ENCODE measurements around the gene RPS16. TPM values are rescaled to one million over a fixed set of nuclear protein-coding genes. Genes with fewer than 3 reads are reported as not detected.

The RPS16 gene
- total and polyA plus RNA-seq, 9 of the 15 experiments (the other 6 are each of a cell fraction or from before 2014, with no cell fraction given) = 82.6 to 3,671 (median 2,204) TPM

GRCh38 chr19:39433480-39434079, 2.2 kb downstream of the RPS16 start:
- peak overlapping the region; percentile 100; the same call in 1 of the 2 replicates for H3K4me3 ChIP-seq
- no TSS peak for BruUV-seq (replicated peaks)
- 80% methylated on average over 8 of the region's 8 CpGs for WGBS (ENCODE audit: insufficient coverage, low coverage, missing lambda C conversion rate)
- H3K36me3 ChIP-seq (ENCODE audit: control insufficient read depth, insufficient read depth, low read length) = peaks cover 37% of the 10 kb centered on the region
- intact Hi-C loops (cut with micrococcal nuclease) = no loop called here
- 0 out of 2 replicates have a peak, but pooled peaks have one; percentile 16 for TF ChIP-seq ARID4B (CRISPR knock-in tag; IDR thresholded peaks at IDR 0.05)
- peak; percentile 77 for TF ChIP-seq RBFOX2 (IDR thresholded peaks at IDR 0.05; ENCODE audit: low read depth, low read length)
- TF ChIP-seq POLR2AphosphoS5 (IDR thresholded peaks at IDR 0.05; ENCODE audit: control insufficient read depth, insufficient read depth, low read depth, low read length) = peak; percentile 18; the same call in 1 of the 2 replicates
- TF ChIP-seq POLR2A (conservative IDR thresholded peaks at IDR 0.05) = peak; percentile 26; the same call in 1 of the 2 replicates
- TF ChIP-seq POLR2G (IDR thresholded peaks at IDR 0.05; ENCODE audit: low read depth, low read length) = 0 out of 2 replicates have a peak, but pooled peaks have one; percentile 36
- no peak for TF ChIP-seq BHLHE40 (IDR thresholded peaks at IDR 0.05; ENCODE audit: low read length)
- H3K9me1 ChIP-seq (ENCODE audit: control insufficient read depth, insufficient read depth, low read length) = no peaks in the 10 kb centered on the region
- DNase-seq (ENCODE audit: extremely low read depth in 1 of 4, low spot score in 3 of 4) = no peak
- H3K9me3 ChIP-seq (replicated peaks; ENCODE audit: control insufficient read depth, insufficient read depth, low read depth, low read length) = no peaks in the 10 kb centered on the region
- in situ Hi-C loops (cut with MboI) = no loop called here
- H3K9ac ChIP-seq (ENCODE audit: insufficient read depth in 1 of 2, low read depth in 2 of 2, low read length in 2 of 2) = peak overlapping the region; percentile 89 to 99; a peak in 3 of 4 replicates
- FAIRE-seq = no peak
- H3K79me2 ChIP-seq (ENCODE audit: control insufficient read depth, insufficient read depth, low read length) = peaks cover 32% of the 10 kb centered on the region
- H3K4me1 ChIP-seq (replicated peaks in 1 of 2; ENCODE audit: control insufficient read depth in 2 of 2, insufficient read depth in 2 of 2, low read length in 2 of 2) = peaks cover 28 to 33% of the 10 kb centered on the region in 2 experiments
- peak overlapping the region; percentile 98 for H3K4me2 ChIP-seq (ENCODE audit: insufficient read depth, low read length)
- POLR2A ChIA-PET = interaction anchor here (0.6 to 6.2 kb wide), 10 partner anchors 10 to 760 kb away, joined by 3 to 141 read pairs (median 4); partner anchors contain the start of gene SUPT5H
- H2AFZ ChIP-seq (ENCODE audit: low read depth, low read length) = no peak overlapping the region
- no peak for ATAC-seq
- peaks cover 21% of the 10 kb centered on the region for H4K20me1 ChIP-seq (replicated peaks; ENCODE audit: control insufficient read depth, insufficient read depth, low read length)
- CTCF ChIA-PET (ENCODE audit: low intra/inter-chr PET ratio) = no interaction called here
- H3K27ac ChIP-seq (ENCODE audit: extremely low read depth, low read depth, low read length) = peak overlapping the region; percentile 95
- no peaks in the 10 kb centered on the region for H3K27me3 ChIP-seq (ENCODE audit: control insufficient read depth in 2 of 2, insufficient read depth in 2 of 2, low read length in 2 of 2)

All from K562 (cell line).